Dedifferentiated amniotic fluid mesenchymal stem cell (primary cell): Measurements from ENCODE around the gene CRISP3.
"Not testable (repeated sequence)": the region's sequence is repeated elsewhere in the genome, so short reads cannot be mapped to it uniquely, and the experiment has no call there.

Experiments used
- DNase-seq: peaks from one replicate; pipeline ENCODE4 v3.0.0-alpha.2; 2016; ENCODE audit errors: extremely low spot score

Gene CRISP3

GRCh38 chr6:49744259-49744658, at the start of gene CRISP3:
Gene CRISP3, minus strand, starts transcription at chr6:49744388. Its CDS starts 21 bp downstream, at chr6:49744367.
- DNase-seq = no peak

- no peak for DNase-seq
These were observed 46.2 kb upstream of the CRISP3 start for GRCh38 chr6:49790341-49790740.

GRCh38 chr6:49787176-49787575, 43.0 kb upstream of the CRISP3 start, which contains the start of gene PGK2:
Gene PGK2, minus strand, starts transcription at chr6:49787285. Its CDS starts 98 bp downstream, at chr6:49787187.
- no peak for DNase-seq

- no peak for DNase-seq
These were observed 40.1 kb upstream of the CRISP3 start for GRCh38 chr6:49784272-49784671.

- DNase-seq = no peak
These were observed 38.5 kb upstream of the CRISP3 start for GRCh38 chr6:49782725-49783124.

- no peak for DNase-seq
These were observed 38.1 kb upstream of the CRISP3 start for GRCh38 chr6:49782293-49782692.

- no peak for DNase-seq
These were observed 32.3 kb upstream of the CRISP3 start for GRCh38 chr6:49776444-49776843.

GRCh38 chr6:49775043-49775442, 30.9 kb upstream of the CRISP3 start:
- DNase-seq = no peak

- DNase-seq = no peak
These were observed 28.1 kb upstream of the CRISP3 start for GRCh38 chr6:49772285-49772684.

- no peak for DNase-seq
These were observed 22.6 kb upstream of the CRISP3 start for GRCh38 chr6:49766762-49767161.

GRCh38 chr6:49764571-49765236, 20.5 kb upstream of the CRISP3 start:
- DNase-seq = no peak

GRCh38 chr6:49743429-49743828, 759 bp downstream of the CRISP3 start:
- no peak for DNase-seq

GRCh38 chr6:49739423-49739822, 4.8 kb downstream of the CRISP3 start:
- no peak for DNase-seq

- no peak for DNase-seq
These were observed 8.1 kb downstream of the CRISP3 start for GRCh38 chr6:49736017-49736508.

- DNase-seq = no peak
These were observed 10.5 kb downstream of the CRISP3 start for GRCh38 chr6:49733680-49734079.

- no peak for DNase-seq
These were observed 11.4 kb downstream of the CRISP3 start for GRCh38 chr6:49732781-49733180.

GRCh38 chr6:49730251-49730650, 13.9 kb downstream of the CRISP3 start:
- no peak for DNase-seq

GRCh38 chr6:49723917-49724316, 20.3 kb downstream of the CRISP3 start:
- not testable (repeated sequence) for DNase-seq

- no peak for DNase-seq
These were observed 22.9 kb downstream of the CRISP3 start for GRCh38 chr6:49721297-49721696.

GRCh38 chr6:49720372-49720771, 23.8 kb downstream of the CRISP3 start:
- DNase-seq = no peak

GRCh38 chr6:49713346-49713745, 30.8 kb downstream of the CRISP3 start, which contains the start of gene CRISP2:
Gene CRISP2, minus strand, starts transcription at chr6:49713543. Its CDS starts 4,347 bp downstream, at chr6:49709196.
- no peak for DNase-seq

- DNase-seq = no peak
These were observed 45.7 kb downstream of the CRISP3 start for GRCh38 chr6:49698478-49698877.

GRCh38 chr6:49693512-49693911, 50.7 kb downstream of the CRISP3 start:
- no peak for DNase-seq

- DNase-seq = no peak
These were observed 51.7 kb downstream of the CRISP3 start for GRCh38 chr6:49692534-49692933.
